NCI-H2081 (cell line): Measurements from ENCODE around the gene RO60.

Source experiments
- DNase-seq, 2 experiments: peaks; one replicate each; lab custom pipeline; 2025; lab: John Stamatoyannopoulos, UW

The RO60 gene

GRCh38 chr1:193108471-193108870 is 49.1 kb downstream of the RO60 start:
- DNase-seq, result no peak
